GM19025 (cell line): ENCODE data around the gene NRIP3.

Experiments used
- ATAC-seq: cut with Tn5 transposase; IDR thresholded peaks from one replicate; pipeline ENCODE4 v1.9.1; 2021; ENCODE audit warnings: mild to moderate bottlenecking, low read depth, moderate library complexity; ENCODE audit not compliant: unreplicated experiment

The NRIP3 gene

DNA sequence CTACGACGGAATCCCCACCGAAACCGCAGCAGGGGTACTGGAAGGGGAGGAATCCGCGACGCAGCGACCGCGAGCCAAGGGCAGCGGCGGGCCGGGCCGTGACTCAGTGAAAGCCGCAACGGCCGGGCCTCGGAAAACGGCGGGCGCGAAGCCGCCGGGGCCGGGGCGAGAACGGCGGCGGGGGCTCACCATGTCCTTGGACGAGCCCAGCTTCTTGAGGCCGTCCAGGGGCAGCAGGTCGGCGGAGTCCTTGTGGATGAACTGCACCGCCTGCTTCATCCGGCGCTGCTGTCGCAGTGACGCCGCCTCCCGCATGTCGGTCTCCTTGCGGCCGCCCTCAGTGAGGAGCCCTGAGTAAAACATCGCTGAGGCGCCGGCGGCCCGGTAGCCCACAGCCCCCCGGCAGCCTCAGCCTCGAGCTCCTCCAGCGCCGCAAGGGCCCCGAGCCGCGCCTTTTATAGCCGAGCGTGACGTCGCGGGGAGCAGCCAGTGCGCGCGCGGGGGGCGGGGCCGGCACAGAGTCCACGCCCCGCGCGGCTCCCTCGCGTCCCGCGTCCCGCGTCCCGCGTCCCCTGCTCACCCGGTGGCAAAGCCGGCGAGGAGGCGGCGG is at the start of gene NRIP3:
Gene NRIP3, minus strand, starts transcription at position 429 of the 610 bp plus-strand sequence. Its CDS starts 66 bp downstream, at position 363.
- ATAC-seq: no peak

- no peak for ATAC-seq
These were observed 48.5 kb upstream of the NRIP3 start for GRCh38 chr11:9052316-9052715.

DNA sequence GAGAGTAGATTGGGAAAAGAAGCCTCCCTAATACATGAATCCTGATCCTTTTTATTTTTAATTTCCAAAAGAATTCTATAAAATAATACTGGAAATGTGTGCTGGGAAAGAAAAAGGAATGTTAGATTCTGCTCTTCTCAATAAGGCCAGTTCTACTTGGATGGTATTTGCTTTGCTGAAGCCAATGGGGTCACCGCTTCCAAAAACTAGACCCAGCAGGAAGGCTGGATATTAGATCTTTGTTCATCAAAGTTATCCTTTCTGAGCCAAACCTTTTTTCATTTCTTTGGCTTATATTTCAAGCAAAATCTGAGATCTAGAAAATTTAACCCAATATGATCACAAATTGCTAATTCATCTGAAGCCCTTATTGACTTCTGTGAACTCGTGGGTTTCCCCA is 46.2 kb upstream of the NRIP3 start:
- ATAC-seq: no peak

GRCh38 chr11:9047964-9048523 is 44.2 kb upstream of the NRIP3 start:
- ATAC-seq: no peak

- ATAC-seq: no peak
These were observed 42.7 kb upstream of the NRIP3 start for GRCh38 chr11:9046481-9046880.

GRCh38 chr11:9042488-9042887 is 38.7 kb upstream of the NRIP3 start:
- no peak for ATAC-seq

- ATAC-seq: no peak
These were observed 37.9 kb upstream of the NRIP3 start for GRCh38 chr11:9041747-9042146.

DNA sequence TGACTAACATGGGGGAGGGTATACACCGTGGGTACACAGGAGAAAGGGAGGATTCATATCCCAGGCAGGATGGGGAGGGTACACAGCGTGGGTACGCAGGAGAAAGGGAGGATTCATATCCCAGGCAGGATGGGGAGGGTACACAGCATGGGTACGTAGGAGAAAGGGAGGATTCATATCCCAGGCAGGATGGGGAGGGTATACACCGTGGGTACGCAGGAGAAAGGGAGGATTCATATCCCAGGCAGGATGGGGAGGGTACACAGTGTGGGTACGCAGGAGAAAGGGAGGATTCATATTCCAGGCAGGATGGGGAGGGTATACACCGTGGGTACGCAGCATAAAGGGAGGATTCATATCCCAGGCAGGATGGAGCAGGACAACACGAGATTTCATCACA is 36.6 kb upstream of the NRIP3 start:
- no peak for ATAC-seq

- ATAC-seq: no peak
These were observed 36.1 kb upstream of the NRIP3 start for GRCh38 chr11:9039863-9040262.

DNA sequence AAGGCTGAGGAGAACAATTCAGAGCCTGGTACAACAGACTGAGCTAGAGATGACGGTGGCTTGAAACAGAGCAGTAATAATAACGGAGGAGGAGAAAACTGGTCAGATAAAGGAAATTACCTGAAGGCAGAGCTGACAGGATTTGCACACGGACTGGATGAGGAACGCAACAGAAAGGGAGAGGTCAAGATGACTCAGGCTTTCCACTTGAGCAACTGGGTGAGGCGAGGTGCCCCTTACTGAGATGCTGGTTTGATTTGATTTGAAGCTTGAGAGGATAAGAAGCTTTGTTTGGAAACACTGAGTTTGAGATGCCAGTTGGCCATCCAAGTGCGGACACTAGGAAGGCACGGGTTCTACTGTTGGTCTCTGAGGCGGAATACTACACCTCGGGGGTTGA is 35.4 kb upstream of the NRIP3 start:
- ATAC-seq: no peak

- ATAC-seq: no peak
These were observed 34.7 kb upstream of the NRIP3 start for GRCh38 chr11:9038541-9038940.

DNA sequence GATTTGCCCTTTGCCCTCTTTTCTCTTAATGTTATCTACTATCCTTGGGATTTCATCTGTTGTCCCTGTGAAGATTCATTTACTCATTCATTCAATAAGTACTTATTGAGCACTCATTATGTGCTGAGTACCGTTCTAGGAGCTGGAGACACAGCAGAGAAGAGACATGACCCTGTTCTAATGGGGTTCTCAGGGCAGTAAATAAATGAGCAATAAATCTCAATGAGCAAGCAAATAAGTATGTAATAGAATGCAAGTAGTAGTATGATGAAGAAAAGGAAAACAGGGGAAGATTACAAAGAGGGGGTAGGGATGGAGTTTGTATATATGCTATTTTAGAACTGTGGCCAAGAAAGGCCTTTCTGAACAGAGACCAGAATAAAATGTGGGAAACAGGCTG is 34.2 kb upstream of the NRIP3 start:
- ATAC-seq: no peak

DNA sequence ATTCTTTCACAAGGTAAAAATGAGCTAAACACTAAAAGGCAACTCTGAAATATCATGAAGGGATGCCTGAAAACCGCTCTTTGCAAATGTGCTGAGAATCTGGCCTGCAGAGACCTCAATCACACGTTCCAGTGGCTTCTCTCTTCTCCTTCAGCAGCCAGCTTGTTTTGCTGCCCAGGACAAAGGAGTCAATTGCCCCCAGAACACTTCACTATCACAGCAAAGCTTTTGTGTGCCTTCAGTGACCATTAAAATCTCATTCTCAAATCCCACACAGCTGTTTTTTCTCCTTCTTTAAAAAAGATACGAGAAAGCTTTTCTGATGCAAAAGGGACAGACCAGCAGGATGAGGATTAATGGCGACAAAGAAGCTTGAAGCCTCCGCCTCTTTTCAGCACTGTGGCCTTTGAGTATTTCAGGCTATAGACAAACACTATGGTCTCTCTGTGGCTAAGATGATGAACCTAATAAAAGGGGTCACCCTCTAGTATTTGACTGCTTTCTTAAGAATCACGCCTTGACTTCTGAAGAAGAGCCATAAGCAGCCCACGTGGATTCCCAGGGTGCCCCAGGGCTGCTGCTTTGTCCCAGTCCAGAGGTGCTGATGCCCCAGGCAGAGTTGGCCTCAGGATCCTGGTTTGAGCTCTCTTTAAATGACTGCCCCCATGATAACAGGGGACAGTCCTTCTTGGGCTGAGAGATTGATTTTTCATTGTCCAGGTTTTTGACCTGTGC is 33.4 kb upstream of the NRIP3 start:
- ATAC-seq: no peak

DNA sequence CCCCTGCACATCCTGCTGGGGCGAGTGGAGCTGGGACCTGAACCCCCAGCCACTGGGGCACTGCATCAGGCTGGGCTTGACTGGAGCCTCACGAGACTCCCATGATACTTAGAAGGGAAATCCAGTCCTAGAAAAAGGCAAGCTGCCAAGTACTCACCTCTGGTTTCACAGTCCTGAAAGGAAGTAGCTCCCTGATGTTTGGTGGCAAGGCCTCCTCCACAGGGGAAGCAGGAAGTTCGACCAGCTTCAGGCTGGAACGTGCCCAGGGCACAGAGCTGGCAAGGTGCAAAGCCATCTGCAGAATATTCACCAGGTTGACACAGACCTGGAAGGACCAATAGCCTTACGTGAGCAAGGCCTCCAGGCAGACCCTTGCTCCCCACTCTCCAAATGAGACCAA is 26.8 kb upstream of the NRIP3 start:
- ATAC-seq: no peak

DNA sequence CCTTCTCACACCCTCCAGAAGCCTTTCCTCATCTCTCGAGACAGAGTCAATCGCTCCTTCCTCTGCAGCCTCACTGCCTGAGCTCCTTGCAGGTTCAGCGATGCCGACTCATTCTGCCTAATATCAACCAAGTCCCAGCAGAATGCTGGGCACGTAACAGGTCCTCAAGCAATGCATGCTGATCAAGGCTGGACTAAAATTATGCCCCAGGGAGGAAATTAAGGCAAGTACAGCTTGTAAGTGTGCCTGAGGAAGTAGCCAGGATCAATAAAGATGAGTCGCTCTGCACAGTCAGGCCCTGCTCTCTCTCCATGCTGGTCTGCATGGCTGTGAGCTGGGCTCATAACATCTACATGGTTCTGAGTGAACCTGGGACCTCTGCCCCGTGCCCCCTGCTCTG is 25.6 kb upstream of the NRIP3 start:
- ATAC-seq: no peak

DNA sequence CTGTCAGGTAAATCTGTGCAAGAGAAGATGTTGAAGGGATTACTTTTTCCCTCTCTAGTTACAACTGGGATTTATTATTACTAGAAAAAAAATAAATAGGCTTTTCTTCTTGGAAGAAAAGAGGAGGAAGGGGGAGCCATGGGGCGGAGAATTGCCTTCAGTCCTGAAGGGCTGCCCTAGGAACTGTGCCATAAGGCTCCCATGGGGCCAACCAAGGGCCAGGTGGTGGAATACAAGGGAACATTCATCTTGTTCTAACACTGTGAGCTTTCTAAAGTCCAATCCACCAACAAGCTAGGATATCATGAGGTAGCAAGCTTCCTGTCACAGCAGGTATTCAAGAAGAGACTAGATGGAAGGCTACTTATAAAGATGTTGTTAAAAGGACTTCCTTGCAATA is 24.8 kb upstream of the NRIP3 start:
- no peak for ATAC-seq

DNA sequence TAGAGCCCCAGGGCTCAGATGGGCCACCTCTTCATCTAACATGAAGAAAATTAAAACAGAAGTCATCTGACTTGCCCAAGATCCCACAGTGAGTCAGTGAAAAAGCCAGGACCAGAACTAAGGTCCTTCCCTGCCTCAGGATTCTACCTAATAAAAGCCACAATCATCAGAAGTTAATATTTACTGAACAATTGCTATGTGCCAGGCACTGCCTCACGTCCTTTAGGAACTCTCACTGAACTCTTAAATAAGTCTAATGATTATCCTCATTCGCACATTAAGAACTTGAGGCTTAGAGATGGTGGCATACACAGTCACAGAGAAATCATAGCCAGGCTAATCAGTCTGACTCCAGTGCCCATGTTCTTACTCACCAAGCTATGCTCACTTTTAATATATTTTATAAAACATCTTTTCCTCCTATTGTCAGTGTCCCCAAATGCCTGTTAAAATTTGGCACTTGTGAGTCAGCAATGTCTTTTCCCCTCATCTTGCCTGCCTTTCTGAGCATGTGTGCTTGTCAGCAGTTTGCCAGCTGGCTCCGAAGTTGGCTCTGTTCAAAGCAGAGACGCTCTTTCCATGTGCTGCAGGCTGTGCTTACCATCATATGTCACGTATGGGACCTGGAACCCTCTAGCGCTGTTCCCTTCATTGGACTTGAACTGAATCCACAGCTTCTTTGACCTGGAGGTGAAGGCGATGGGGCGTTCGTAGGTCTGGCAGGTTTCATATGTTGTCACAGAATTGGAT is 21.5 kb upstream of the NRIP3 start:
- no peak for ATAC-seq

- no peak for ATAC-seq
These were observed 19.3 kb upstream of the NRIP3 start for GRCh38 chr11:9022961-9023680.

- ATAC-seq: no peak
These were observed 17.1 kb upstream of the NRIP3 start for GRCh38 chr11:9020916-9021315.

- no peak for ATAC-seq
These were observed 16.1 kb upstream of the NRIP3 start for GRCh38 chr11:9019861-9020260.

- ATAC-seq: no peak
These were observed 14.0 kb upstream of the NRIP3 start for GRCh38 chr11:9017773-9018172.
